ENCODE data around the gene HILPDA. TPM values are rescaled to one million over a fixed set of nuclear protein-coding genes. Genes with fewer than 3 reads are reported as not detected.

The HILPDA gene
- total and polyA plus RNA-seq, 9 of the 15 experiments (the other 6 are each of a cell fraction or from before 2014, with no cell fraction given), result 8.3 to 71.8 (median 23.5) TPM

DNA sequence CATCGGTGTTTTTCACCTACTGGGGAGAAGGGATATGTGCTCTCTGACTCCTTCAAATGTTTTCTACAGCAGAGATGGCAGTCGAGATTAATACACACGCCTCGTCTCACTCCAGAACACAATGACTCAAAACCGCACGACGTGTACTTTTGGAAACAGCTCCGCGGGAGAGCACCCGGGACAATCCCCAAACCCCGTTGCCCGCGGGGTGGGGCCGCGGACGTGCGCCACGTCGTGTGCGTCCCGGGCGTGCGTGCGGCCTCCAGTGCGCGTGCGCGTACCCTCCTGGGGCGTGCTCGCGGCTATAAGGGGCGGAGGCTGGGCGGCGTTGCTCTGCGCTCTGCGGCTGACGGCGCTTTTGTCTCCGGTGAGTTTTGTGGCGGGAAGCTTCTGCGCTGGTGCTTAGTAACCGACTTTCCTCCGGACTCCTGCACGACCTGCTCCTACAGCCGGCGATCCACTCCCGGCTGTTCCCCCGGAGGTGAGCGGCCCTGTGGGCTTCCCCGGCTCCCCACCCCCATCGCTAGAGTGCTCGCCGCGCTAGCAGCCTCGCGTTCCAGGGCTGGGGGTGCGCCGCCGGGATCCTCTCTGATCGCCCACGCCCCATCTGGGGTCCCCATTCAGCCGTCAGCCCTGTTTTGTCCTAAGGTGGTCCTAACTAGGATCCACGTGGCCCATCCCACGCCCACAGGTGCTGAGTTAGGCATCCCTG, at the start of gene HILPDA (continued):
- TF ChIP-seq ZBTB33 (CRISPR knock-in tag; IDR thresholded peaks at IDR 0.05) (peak; percentile 40; the same call in 1 of the 2 replicates), ZNF512 (tag; IDR thresholded peaks at IDR 0.05) (no peak), GATA2 (CRISPR knock-in tag; IDR thresholded peaks at IDR 0.05) (peak; percentile 95), SMAD1 (IDR thresholded peaks at IDR 0.05; ENCODE audit: low read depth, low read length, partially characterized antibody) (no peak), SUPT5H (IDR thresholded peaks at IDR 0.05) (peak; percentile 82), HINFP (tag; conservative IDR thresholded peaks at IDR 0.05; ENCODE audit: low read depth) (no peak)
- TF ChIP-seq, protein P1, sequence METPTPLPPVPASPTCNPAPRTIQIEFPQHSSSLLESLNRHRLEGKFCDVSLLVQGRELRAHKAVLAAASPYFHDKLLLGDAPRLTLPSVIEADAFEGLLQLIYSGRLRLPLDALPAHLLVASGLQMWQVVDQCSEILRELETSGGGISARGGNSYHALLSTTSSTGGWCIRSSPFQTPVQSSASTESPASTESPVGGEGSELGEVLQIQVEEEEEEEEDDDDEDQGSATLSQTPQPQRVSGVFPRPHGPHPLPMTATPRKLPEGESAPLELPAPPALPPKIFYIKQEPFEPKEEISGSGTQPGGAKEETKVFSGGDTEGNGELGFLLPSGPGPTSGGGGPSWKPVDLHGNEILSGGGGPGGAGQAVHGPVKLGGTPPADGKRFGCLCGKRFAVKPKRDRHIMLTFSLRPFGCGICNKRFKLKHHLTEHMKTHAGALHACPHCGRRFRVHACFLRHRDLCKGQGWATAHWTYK (CRISPR knock-in tag; IDR thresholded peaks at IDR 0.05), result no peak
- TF ChIP-seq, protein P2, sequence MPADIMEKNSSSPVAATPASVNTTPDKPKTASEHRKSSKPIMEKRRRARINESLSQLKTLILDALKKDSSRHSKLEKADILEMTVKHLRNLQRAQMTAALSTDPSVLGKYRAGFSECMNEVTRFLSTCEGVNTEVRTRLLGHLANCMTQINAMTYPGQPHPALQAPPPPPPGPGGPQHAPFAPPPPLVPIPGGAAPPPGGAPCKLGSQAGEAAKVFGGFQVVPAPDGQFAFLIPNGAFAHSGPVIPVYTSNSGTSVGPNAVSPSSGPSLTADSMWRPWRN (IDR thresholded peaks at IDR 0.05; ENCODE audit: low read depth), result peak; percentile 86
- TF ChIP-seq, protein P3, sequence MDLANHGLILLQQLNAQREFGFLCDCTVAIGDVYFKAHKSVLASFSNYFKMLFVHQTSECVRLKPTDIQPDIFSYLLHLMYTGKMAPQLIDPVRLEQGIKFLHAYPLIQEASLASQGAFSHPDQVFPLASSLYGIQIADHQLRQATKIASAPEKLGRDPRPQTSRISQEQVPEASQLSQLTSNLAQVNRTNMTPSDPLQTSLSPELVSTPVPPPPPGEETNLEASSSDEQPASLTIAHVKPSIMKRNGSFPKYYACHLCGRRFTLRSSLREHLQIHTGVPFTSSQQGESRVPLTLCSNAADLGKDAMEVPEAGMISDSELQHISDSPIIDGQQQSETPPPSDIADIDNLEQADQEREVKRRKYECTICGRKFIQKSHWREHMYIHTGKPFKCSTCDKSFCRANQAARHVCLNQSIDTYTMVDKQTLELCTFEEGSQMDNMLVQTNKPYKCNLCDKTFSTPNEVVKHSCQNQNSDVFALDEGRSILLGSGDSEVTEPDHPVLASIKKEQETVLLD (IDR thresholded peaks at IDR 0.05), result peak; percentile 98

All from K562 (cell line).